ENCODE measurements around the gene AATK. TPM values are rescaled to one million over a fixed set of nuclear protein-coding genes. Genes with fewer than 3 reads are reported as not detected.

Gene AATK
- total and polyA plus RNA-seq, 2 of the 13 experiments (the other 11 are each of a cell fraction or from before 2014, with no cell fraction given) = 2.9 to 8.4 TPM

GRCh38 chr17:81138083-81138482 lies 27.9 kb downstream of the AATK start (continued):
- TF ChIP-seq ZXDC (CRISPR knock-in tag; IDR thresholded peaks at IDR 0.05) = no peak
- 0 out of 2 replicates have a peak, but pooled peaks have one; percentile 40 for TF ChIP-seq ZNF841 (CRISPR knock-in tag; IDR thresholded peaks at IDR 0.05; ENCODE audit: borderline replicate concordance)
- peak; percentile 98 for TF ChIP-seq MNT (IDR thresholded peaks at IDR 0.05)
- no peak for TF ChIP-seq PTBP1 (IDR thresholded peaks at IDR 0.05; ENCODE audit: low read depth, low read length, poor library complexity, severe bottlenecking)
- TF ChIP-seq KDM5B (CRISPR knock-in tag; IDR thresholded peaks at IDR 0.05; ENCODE audit: borderline replicate concordance) = no peak
- no peak for TF ChIP-seq MLX (CRISPR knock-in tag; IDR thresholded peaks at IDR 0.05)
- TF ChIP-seq ATF4 (CRISPR knock-in tag; IDR thresholded peaks at IDR 0.05) = no peak
- TF ChIP-seq FOXP4 (CRISPR knock-in tag; IDR thresholded peaks at IDR 0.05) = no peak
- TF ChIP-seq PLRG1 (conservative IDR thresholded peaks at IDR 0.05) = no peak
- no peak for TF ChIP-seq ZC3H13 (CRISPR knock-in tag; IDR thresholded peaks at IDR 0.05)
- TF ChIP-seq SIN3B (IDR thresholded peaks at IDR 0.05; ENCODE audit: low read length) = no peak
- no peak for TF ChIP-seq PBX3 (CRISPR knock-in tag; IDR thresholded peaks at IDR 0.05; ENCODE audit: borderline replicate concordance)
- TF ChIP-seq ZNF639 (CRISPR knock-in tag; conservative IDR thresholded peaks at IDR 0.05) = no peak
- TF ChIP-seq ZNF710 (CRISPR knock-in tag; IDR thresholded peaks at IDR 0.05; ENCODE audit: borderline replicate concordance) = no peak
- no peak for TF ChIP-seq ZNF382 (CRISPR knock-in tag; IDR thresholded peaks at IDR 0.05; ENCODE audit: borderline replicate concordance)
- no peak for TF ChIP-seq ZNF501 (CRISPR knock-in tag; IDR thresholded peaks at IDR 0.05)
- no peak for TF ChIP-seq SNAI1 (CRISPR knock-in tag; IDR thresholded peaks at IDR 0.05; ENCODE audit: borderline replicate concordance)

All from HepG2 (cell line).